ENCODE measurements around the gene TAF1C. TPM values are rescaled to one million over a fixed set of nuclear protein-coding genes. Genes with fewer than 3 reads are reported as not detected.

Gene TAF1C
- total and polyA plus RNA-seq, 2 of the 8 experiments (the other 6 are each of a cell fraction or from before 2014, with no cell fraction given), result 44.6 to 63.8 TPM

- no peak for TF ChIP-seq JUND (IDR thresholded peaks at IDR 0.05; ENCODE audit: low read length)
- no peak for TF ChIP-seq HDAC6 (IDR thresholded peaks at IDR 0.05; ENCODE audit: low read depth, low read length)
- no peak for TF ChIP-seq YY1 (IDR thresholded peaks at IDR 0.05; ENCODE audit: low read depth, low read length)
- no peak for FAIRE-seq
- Histone ChIP-seq H3K56ac (replicated peaks; ENCODE audit: insufficient read length, low read depth, low read length) (no peak overlapping the region), H3K79me1 (ENCODE audit: low read depth, low read length) (no peaks in the 10 kb centered on the region), H3K23me2 (ENCODE audit: low read depth, low read length) (no peaks in the 10 kb centered on the region), H3K23ac (ENCODE audit: insufficient read length) (no peak overlapping the region), H2BK120ac (replicated peaks; ENCODE audit: low read depth, low read length) (no peak overlapping the region), H3K27me3 (replicated peaks in 1 of 4; ENCODE audit: control insufficient read depth in 3 of 4, extremely low read depth in 1 of 4, insufficient read depth in 3 of 4, low read length in 3 of 4) (no peaks in the 10 kb centered on the region), H4K5ac (ENCODE audit: insufficient read length, low read depth, low read length) (no peak overlapping the region), H2BK12ac (ENCODE audit: low read depth, low read length) (no peak overlapping the region), H3K27ac (ENCODE audit: low read depth, low read length) (no peak overlapping the region), H4K91ac (replicated peaks; ENCODE audit: insufficient read length, low read length) (no peak overlapping the region), H3K4me2 (ENCODE audit: insufficient read depth in 1 of 2, low read depth in 2 of 2, low read length in 2 of 2) (no peak overlapping the region), H3K79me2 (ENCODE audit: control insufficient read depth in 1 of 2, insufficient read depth in 2 of 2, low read length in 2 of 2) (no peaks in the 10 kb centered on the region), H2BK5ac (ENCODE audit: low read depth, low read length) (no peak overlapping the region), H2AK5ac (ENCODE audit: low read depth, low read length) (no peak overlapping the region), H4K8ac (ENCODE audit: extremely low read depth, insufficient read depth, low read length) (no peak overlapping the region), H2AFZ (ENCODE audit: low read length) (no peak overlapping the region), H3K36me3 (ENCODE audit: control insufficient read depth in 2 of 4, insufficient read depth in 4 of 4, low read length in 3 of 4) (no peaks in the 10 kb centered on the region), H3K9me3 (ENCODE audit: insufficient read depth in 2 of 2, low read depth in 1 of 2, low read length in 1 of 2) (no peaks in the 10 kb centered on the region), H3K4ac (replicated peaks; ENCODE audit: insufficient read length, low read depth, low read length) (no peak overlapping the region), H2BK20ac (ENCODE audit: low read length) (no peak overlapping the region), H3K4me3 (ENCODE audit: extremely low read depth in 1 of 4, insufficient read depth in 2 of 4, low read depth in 3 of 4, low read length in 4 of 4) (no peak overlapping the region), H4K20me1 (replicated peaks in 1 of 2; ENCODE audit: control insufficient read depth in 1 of 2, insufficient read depth in 2 of 2, low read length in 2 of 2) (no peaks in the 10 kb centered on the region), H3K18ac (ENCODE audit: extremely low read depth, low read length) (no peak overlapping the region), H2BK15ac (ENCODE audit: low read length) (no peak overlapping the region), H3K4me1 (replicated peaks in 1 of 4; ENCODE audit: control insufficient read depth in 3 of 4, insufficient read depth in 4 of 4, low read length in 3 of 4) (peaks cover 0 to 12% (median 6%) of the 10 kb centered on the region in 4 experiments; a peak in 6 of 7 replicates), H3K9ac (replicated peaks in 1 of 4; ENCODE audit: extremely low read depth in 1 of 4, low read depth in 3 of 4, low read length in 3 of 4) (no peak overlapping the region), H3K14ac (ENCODE audit: insufficient read length) (no peak overlapping the region)
- DNase-seq (ENCODE audit: low read depth in 1 of 2, low spot score in 2 of 2), result no peak
- ChIA-PET POLR2A (ENCODE audit: partially characterized antibody) (no interaction called here), CTCF (ENCODE audit: partially characterized antibody) (interaction anchor here (2.0 kb wide), 1 partner anchor 156 kb away, joined by 4 read pairs; no protein-coding TSS in a partner anchor)
- 88% methylated on average over 3 of the region's 3 CpGs; no CpG with 5 or more reads in 1 of the 2 experiments for WGBS, 2 experiments (ENCODE audit: extremely low coverage in 1 of 2, insufficient coverage in 1 of 2, insufficient read length in 1 of 2, insufficient replicate concordance in 2 of 2, low coverage in 1 of 2, low lambda C conversion rate in 2 of 2, missing lambda C conversion rate in 1 of 2)
Observed at GRCh38 chr16:84224554-84224953, 37.7 kb upstream of the TAF1C start.
